LHCN-M2 (cell line): ENCODE measurements around the gene CHST12. TPM values are rescaled to one million over a fixed set of nuclear protein-coding genes. Genes with fewer than 3 reads are reported as not detected.
A peak's percentile ranks its signal among the peaks of the same experiment; 100 is the strongest.

Experiments used
- DNase-seq: peaks from one replicate; pipeline ENCODE4 v3.0.0-alpha.2; 2012; ENCODE audit warnings: low read depth
- total RNA-seq: library from RNA; depleted of rRNA; stranded (reverse); fragments of >200 nt; gene quantifications from 2 replicates; pipeline ENCODE4 v1.2.3, GENCODE V29; 2014

The CHST12 gene
- total RNA-seq, 1 experiment from 2014 or later, result 11.4 TPM

DNA sequence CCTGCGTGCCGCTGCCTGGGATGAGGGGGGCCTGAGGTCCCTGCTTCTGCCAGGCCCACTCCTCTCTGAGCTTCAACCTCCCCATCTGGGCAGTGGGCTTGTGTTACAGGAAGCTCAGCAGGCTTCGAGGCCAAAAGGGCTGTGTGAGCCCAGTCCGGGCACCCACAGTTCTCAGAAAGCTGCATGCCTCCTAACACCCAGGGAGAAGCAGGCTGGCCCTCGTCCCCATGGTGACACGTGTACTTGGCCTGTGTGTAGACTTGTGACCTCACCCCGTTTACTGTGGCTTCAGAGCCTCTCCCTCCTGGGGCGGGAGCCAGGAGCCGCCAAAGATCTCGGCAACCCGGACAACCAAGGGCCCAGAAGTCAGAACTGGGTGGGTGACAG lies 75.0 kb downstream of the CHST12 start:
- DNase-seq, result peak; percentile 33

- no peak for DNase-seq
These were observed 75.4 kb downstream of the CHST12 start for GRCh38 chr7:2478800-2479199.

DNA sequence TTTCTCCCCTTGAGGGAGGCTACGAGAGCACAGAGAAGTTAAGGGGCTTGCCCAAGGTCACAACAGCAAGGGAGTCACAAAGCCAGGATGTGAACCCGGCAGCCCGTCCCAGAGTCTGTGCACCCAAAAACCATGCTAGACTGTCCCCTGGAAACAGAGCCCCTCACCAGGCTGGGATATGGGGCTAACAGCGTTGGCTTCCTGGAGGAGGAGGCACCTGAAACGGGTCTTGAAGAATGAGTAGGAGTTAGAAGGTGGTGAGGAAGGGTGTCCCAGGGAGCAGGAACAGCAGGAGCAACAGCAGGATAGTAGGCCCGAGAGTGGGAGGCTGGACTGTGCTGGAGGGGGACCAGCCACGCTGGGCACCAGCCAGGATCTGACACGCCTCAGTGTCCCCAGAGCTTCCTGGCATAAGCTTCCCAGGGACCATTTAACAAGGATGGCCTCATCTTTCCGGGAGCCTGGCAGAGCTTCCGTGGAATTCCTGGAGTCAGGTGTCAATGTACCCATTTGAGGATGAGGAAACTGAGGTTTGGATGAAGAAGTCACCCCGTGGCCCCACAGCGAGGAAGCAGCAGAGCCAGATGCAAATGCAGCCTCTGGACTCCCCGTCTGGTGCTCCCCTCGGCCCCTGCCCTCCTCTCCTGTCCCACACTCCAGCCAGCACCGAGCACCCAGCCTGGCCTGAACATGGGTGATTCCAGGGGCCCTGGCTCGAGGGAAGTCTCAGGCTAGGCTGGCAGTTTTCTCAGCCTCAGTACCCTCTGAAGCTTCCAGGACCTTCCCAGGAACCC lies 76.1 kb downstream of the CHST12 start:
- no peak for DNase-seq

DNA sequence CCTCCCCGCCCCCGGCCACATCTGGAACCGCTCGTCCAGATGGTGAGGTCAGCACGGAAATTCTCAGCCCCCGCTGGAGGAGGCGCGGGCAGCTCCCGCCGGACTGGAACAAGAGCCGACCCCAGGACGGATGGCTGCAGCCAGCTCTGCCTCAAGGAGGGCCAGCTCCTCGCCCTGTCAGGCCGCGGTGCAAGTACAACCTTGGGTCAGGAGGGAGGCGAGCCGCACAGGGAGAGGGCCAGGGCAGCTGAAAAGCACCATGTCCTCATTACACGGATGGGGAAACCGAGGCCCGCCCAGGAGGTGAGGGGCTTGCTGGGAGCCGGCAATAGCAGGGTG lies 76.6 kb downstream of the CHST12 start:
- DNase-seq, result no peak

DNA sequence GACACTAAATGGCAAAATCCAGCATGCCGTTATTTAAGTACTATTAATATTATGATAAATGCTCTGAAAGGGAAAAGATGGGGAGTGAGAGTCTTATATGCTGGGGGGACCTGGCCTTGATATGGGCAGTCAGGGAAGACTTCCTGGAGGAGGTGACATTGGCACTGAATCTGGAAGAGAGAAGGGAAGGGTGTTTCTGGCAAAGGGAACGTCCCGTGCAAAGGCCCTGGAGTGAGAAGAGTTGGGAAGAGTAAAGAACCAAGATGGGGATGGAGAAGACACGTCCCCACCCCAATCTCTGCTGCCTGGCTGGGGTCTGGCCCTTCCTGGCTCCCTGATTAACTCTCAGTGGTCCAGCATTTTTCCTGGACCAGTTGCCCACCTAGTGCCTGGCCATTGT lies 77.8 kb downstream of the CHST12 start:
- DNase-seq, result no peak

- DNase-seq, result peak; percentile 47
These were observed 79.5 kb downstream of the CHST12 start for GRCh38 chr7:2482725-2483451.

DNA sequence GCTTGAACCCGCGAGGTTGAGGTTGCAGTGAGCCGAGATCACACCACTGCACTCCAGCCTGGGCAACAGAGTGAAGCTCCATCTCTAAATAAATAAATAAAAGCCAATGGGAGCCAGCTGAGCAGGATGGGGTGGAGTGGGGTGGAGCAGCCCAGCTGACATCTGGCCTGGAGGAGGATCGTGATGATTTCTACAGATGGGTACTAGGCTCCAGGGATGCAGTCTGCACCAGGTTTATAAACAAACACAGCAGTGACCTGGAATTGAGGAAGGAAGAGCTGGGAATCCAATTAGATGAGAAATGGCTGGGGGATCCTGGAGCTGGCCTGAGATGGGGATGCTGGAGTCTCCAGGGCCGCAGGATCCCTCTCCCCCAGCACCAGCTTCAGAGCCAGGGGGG lies 80.1 kb downstream of the CHST12 start:
- no peak for DNase-seq

GRCh38 chr7:2484868-2485267 lies 81.5 kb downstream of the CHST12 start:
- DNase-seq, result no peak

- DNase-seq, result peak; percentile 60
These were observed 84.3 kb downstream of the CHST12 start for GRCh38 chr7:2487586-2488271.

DNA sequence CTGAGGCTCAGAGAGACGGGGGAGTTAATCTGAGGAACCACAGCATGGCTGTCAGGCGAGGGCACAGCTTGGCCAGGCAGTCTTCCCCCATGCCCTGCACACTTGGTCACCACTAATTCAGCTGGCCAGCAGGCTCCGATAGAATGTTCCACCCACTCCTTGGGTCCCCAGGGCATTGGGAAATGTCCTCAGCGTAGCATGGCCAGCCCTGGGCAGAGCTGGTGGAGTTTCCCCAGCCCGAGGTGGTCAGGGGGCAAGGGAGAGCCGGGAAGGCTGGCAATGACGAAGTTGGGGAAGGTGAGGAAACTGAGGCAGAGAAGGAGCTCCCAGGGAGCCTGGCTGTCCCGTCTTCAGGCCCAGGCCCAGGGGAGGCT lies 84.8 kb downstream of the CHST12 start:
- DNase-seq, result peak; percentile 50

DNA sequence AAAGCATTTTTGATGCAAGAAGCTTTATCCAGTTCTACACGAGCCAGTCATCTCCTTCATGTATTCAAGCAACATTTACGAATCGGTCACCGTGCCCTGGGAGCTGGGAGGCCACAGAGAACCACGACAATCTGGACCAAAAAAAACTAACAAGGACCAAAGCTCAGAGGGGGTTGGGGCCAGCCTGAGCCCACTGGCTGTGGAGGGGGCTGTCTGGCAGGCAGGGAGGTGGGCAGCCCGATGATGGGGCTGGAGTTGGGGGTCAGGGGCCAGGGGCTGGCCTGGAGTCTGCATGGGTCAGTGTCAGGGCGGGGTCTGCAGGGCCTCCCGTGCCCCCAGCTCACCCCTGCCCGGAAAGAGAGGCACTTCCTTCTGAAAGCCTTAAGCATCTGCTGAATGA lies 85.3 kb downstream of the CHST12 start:
- DNase-seq, result no peak

DNA sequence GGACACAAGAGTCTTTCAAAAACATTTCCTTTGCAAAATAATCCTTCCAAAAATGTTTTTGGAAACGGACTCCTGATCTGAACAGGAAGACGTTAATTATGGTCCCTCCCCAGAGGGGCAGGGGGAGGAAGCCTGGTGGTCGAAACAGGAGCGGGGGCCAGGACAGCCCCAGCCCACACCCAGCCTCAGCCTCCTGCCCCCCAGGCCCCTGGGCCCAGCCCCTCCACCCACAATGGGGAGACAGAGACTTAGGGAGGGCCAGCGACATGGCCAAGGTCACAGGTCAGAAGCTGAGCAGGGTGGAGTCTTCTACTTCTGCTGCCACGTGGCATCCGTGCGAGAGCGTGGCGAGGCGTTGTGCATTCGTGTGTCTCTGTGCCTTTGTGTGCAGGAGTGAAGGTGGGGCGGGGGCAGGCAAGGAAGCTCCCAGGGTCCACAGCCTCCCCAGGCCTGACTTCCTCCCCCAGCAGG lies 86.8 kb downstream of the CHST12 start:
- DNase-seq, result no peak

DNA sequence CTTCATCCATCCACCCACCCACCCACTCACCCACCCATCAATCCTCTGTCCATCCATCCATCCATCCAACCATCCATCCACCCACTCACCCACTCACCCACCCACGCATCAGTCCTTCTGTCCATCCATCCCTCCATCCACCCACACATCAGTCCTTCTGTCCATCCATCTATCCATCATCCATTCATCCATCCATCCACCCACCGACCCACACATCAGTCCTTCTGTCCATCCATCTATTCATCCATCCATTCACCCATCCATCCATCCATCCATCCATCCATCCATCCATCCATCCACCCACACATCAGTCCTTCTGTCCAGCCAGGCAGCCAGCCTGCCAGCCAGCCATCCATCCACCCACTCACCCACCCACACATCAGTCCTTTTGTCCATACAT lies 88.6 kb downstream of the CHST12 start:
- no peak for DNase-seq

- DNase-seq, result no peak
These were observed 90.1 kb downstream of the CHST12 start for GRCh38 chr7:2493205-2494164.

GRCh38 chr7:2494191-2495130 lies 91.0 kb downstream of the CHST12 start:
- no peak for DNase-seq

DNA sequence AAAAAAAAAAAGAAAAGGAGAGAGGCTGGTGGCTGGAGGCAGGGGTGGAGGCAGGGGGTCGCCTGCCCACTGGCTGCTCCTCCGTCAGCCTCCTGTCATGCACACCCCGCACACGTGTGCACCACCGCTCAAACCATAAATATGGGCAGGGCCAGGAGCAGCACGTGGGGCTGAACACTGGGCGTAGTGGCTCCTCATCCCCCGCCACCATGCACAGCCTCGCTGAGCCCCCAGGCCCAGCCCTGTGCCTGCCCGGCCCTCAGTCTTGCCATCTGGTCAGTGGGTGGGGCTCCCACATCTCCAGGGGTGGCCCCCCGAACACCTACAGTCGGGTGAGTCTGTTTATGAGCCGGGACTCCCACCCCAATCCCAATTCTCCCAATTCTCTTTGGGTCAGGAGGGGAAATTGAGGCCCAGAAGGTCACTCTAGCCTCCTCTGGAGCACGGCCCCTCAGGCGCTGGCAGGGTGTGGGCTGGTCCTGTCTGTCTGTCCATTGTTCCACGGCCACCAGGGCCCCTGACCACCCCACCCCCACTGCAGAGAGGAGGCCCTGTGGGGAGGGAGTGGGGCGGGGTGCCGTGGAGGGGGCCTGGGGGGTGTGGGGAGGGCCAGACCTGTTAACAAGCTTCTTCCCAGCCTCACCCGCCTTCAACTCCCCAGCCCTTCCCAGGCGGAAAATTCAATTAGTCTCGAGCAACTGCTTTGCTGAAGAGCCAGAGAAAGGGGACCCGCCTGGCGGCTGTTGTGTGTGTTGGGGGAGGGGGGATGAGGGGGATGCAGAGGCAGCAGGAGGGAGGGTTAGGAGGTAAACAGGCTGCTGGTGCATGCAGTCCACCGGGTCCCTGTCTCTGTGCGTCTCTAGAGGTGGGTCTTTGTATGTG lies 92.2 kb downstream of the CHST12 start:
- DNase-seq, result no peak

GRCh38 chr7:2496375-2496774 lies 93.0 kb downstream of the CHST12 start:
- no peak for DNase-seq

- DNase-seq, result no peak
These were observed 93.7 kb downstream of the CHST12 start for GRCh38 chr7:2497065-2497464.
